Panc1 (cell line): ENCODE results near the gene LEKR1. TPM values are rescaled to one million over a fixed set of nuclear protein-coding genes. Genes with fewer than 3 reads are reported as not detected.

Experiments
- ATAC-seq: fragments of 200-7000 bp; cut with Tn5 transposase; 2 replicates; pipeline ENCODE4 v1.9.1; 2020; ENCODE audit warnings: mild to moderate bottlenecking, moderate library complexity
- BruUV-seq: library from RNA; stranded (reverse); fragments of 400-500 nt; replicated peaks from 2 replicates; lab custom pipeline; 2021; lab: Mats Ljungman, UMichigan
- CTCF ChIA-PET: fragments of 300-600 bp; sonication (Branson Sonifier 250); formaldehyde crosslinking; loops from one replicate; lab custom pipeline; 2022; ENCODE audit warnings: antibody characterized with exemption; lab: Charles Lee
- POLR2A ChIA-PET: fragments of 300-600 bp; sonication (Branson Sonifier 250); formaldehyde crosslinking; loops from one replicate; lab custom pipeline; 2022; ENCODE audit warnings: antibody characterized with exemption; lab: Charles Lee
- DNase-seq: peaks from one replicate; pipeline ENCODE4 v3.0.0-alpha.2; 2010; ENCODE audit warnings: low read depth, low spot score
- H3K27ac ChIP-seq: 2 replicates; pipeline ENCODE4 v1.5.1; 2011; ENCODE audit warnings: mild to moderate bottlenecking, low read length, inconsistent platforms
- H3K27me3 ChIP-seq: fragments of 200-500 bp; sonication (Bioruptor generic); 2 replicates; pipeline ENCODE4 v1.6.0; 2014; ENCODE audit warnings: low read length, inconsistent platforms; ENCODE audit not compliant: control insufficient read depth, insufficient read depth
- H3K36me3 ChIP-seq: fragments of 200-500 bp; sonication (Bioruptor generic); 2 replicates; pipeline ENCODE4 v1.5.1; 2014; ENCODE audit warnings: inconsistent platforms, mild to moderate bottlenecking, low read length, moderate library complexity; ENCODE audit not compliant: control insufficient read depth, insufficient read depth
- H3K4me1 ChIP-seq: 2 replicates; pipeline ENCODE4 v1.5.1; 2011; ENCODE audit warnings: inconsistent platforms, mild to moderate bottlenecking, low read length, moderate library complexity; ENCODE audit not compliant: control insufficient read depth, insufficient read depth
- H3K4me3 ChIP-seq, 2 experiments: 2 replicates each; pipeline ENCODE4 v1.5.1; 2011 to 2012; ENCODE audit warnings: low read depth in 2 of 2, low read length in 2 of 2, mild to moderate bottlenecking in 2 of 2, inconsistent platforms in 1 of 2, moderate library complexity in 1 of 2
- H3K9me3 ChIP-seq: fragments of 200-500 bp; sonication (Bioruptor generic); 2 replicates; pipeline ENCODE4 v1.5.1; 2014; ENCODE audit warnings: low read depth, mild to moderate bottlenecking, inconsistent platforms, low read length, moderate library complexity; ENCODE audit not compliant: control insufficient read depth, insufficient read depth
- POLR2AphosphoS5 ChIP-seq: IDR thresholded peaks from 2 replicates; pipeline ENCODE4 v1.6.1; 2012; ENCODE audit warnings: mild to moderate bottlenecking, low read depth, low read length, moderate library complexity
- SIN3A ChIP-seq: IDR thresholded peaks from 2 replicates; pipeline ENCODE4 v1.6.1; 2012; ENCODE audit warnings: low read depth, mild to moderate bottlenecking, low read length, moderate library complexity, borderline replicate concordance; ENCODE audit not compliant: insufficient read depth
- TCF7L2 ChIP-seq: IDR thresholded peaks from 2 replicates; pipeline ENCODE4 v1.6.1; 2011; ENCODE audit warnings: mild to moderate bottlenecking, low read depth, low read length, inconsistent platforms
- in situ Hi-C: cut with HindIII; loops from 2 replicates; pipeline ENCODE4 v1.10.0; 2016; ENCODE audit warnings: low sequenced_read_pairs, low pct_unique_long_range_greater_than_20kb
- intact Hi-C: fragments of 100-400 bp; cut with micrococcal nuclease; formaldehyde crosslinking; loops from one replicate; pipeline ENCODE4 v1.10.0; 2022; ENCODE audit not compliant: unreplicated experiment
- total RNA-seq: library from RNA; stranded (reverse); gene quantifications from one replicate; pipeline ENCODE4 v1.2.1, GENCODE V29; 2021; ENCODE audit not compliant: unreplicated experiment
- TF ChIP-seq, protein P1 (sequence below): fragments of 450-650 bp; IDR thresholded peaks from 2 replicates; pipeline ENCODE4 v1.5.1; 2017; ENCODE audit warnings: mild to moderate bottlenecking
- TF ChIP-seq, protein P2 (sequence below), 2 experiments: IDR thresholded peaks; 2 replicates each; pipeline ENCODE4 v1.6.1; 2011 to 2012; ENCODE audit warnings: low read depth in 2 of 2, control low read depth in 1 of 2, low read length in 1 of 2, mild to moderate bottlenecking in 1 of 2, moderate library complexity in 1 of 2; ENCODE audit not compliant: insufficient read depth in 1 of 2

The LEKR1 gene
- total RNA-seq, 1 experiment from 2014 or later = not detected

DNA sequence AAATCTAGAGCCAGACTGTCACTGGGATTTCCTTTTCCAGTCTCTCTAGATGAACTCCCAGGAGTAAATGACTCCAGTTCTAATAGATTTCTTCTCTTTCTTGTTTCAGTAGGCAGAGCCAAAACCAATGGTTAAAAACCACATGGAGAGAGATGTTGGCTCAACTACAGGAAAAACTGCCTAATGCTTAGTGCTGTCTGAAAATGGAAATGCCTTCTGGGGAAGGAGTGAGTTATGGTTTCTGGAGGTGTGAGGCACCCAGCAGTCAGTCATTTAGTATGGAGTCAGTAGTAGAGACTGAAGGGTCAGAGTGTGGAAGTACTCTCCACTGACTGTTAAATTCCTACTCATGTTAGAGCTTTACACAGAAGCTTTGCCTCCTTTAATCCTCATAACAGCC lies 197.1 kb downstream of the LEKR1 start:
- DNase-seq (no peak), ATAC-seq (no peak)
- no peak overlapping the region for H3K4me3 ChIP-seq
- BruUV-seq = no TSS peak
- no peaks in the 10 kb centered on the region for H3K4me1 ChIP-seq
- H3K9me3 ChIP-seq = no peaks in the 10 kb centered on the region
- ChIA-PET CTCF (no interaction called here), POLR2A (no interaction called here)
- intact Hi-C loops = no loop called here
- H3K27me3 ChIP-seq = no peaks in the 10 kb centered on the region
- H3K27ac ChIP-seq = no peak overlapping the region
- in situ Hi-C loops = no loop called here
- no peak for TF ChIP-seq POLR2AphosphoS5
- TF ChIP-seq, protein P1, sequence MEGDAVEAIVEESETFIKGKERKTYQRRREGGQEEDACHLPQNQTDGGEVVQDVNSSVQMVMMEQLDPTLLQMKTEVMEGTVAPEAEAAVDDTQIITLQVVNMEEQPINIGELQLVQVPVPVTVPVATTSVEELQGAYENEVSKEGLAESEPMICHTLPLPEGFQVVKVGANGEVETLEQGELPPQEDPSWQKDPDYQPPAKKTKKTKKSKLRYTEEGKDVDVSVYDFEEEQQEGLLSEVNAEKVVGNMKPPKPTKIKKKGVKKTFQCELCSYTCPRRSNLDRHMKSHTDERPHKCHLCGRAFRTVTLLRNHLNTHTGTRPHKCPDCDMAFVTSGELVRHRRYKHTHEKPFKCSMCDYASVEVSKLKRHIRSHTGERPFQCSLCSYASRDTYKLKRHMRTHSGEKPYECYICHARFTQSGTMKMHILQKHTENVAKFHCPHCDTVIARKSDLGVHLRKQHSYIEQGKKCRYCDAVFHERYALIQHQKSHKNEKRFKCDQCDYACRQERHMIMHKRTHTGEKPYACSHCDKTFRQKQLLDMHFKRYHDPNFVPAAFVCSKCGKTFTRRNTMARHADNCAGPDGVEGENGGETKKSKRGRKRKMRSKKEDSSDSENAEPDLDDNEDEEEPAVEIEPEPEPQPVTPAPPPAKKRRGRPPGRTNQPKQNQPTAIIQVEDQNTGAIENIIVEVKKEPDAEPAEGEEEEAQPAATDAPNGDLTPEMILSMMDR = no peak
- TF ChIP-seq SIN3A = no peak
- TF ChIP-seq, protein P2, sequence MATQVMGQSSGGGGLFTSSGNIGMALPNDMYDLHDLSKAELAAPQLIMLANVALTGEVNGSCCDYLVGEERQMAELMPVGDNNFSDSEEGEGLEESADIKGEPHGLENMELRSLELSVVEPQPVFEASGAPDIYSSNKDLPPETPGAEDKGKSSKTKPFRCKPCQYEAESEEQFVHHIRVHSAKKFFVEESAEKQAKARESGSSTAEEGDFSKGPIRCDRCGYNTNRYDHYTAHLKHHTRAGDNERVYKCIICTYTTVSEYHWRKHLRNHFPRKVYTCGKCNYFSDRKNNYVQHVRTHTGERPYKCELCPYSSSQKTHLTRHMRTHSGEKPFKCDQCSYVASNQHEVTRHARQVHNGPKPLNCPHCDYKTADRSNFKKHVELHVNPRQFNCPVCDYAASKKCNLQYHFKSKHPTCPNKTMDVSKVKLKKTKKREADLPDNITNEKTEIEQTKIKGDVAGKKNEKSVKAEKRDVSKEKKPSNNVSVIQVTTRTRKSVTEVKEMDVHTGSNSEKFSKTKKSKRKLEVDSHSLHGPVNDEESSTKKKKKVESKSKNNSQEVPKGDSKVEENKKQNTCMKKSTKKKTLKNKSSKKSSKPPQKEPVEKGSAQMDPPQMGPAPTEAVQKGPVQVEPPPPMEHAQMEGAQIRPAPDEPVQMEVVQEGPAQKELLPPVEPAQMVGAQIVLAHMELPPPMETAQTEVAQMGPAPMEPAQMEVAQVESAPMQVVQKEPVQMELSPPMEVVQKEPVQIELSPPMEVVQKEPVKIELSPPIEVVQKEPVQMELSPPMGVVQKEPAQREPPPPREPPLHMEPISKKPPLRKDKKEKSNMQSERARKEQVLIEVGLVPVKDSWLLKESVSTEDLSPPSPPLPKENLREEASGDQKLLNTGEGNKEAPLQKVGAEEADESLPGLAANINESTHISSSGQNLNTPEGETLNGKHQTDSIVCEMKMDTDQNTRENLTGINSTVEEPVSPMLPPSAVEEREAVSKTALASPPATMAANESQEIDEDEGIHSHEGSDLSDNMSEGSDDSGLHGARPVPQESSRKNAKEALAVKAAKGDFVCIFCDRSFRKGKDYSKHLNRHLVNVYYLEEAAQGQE (IDR thresholded peaks at IDR 0.05; ENCODE audit: insufficient read depth in 1 of 2, low read depth in 2 of 2, low read length in 1 of 2) = no peak
- no peak for TF ChIP-seq TCF7L2
- no peaks in the 10 kb centered on the region for H3K36me3 ChIP-seq

DNA sequence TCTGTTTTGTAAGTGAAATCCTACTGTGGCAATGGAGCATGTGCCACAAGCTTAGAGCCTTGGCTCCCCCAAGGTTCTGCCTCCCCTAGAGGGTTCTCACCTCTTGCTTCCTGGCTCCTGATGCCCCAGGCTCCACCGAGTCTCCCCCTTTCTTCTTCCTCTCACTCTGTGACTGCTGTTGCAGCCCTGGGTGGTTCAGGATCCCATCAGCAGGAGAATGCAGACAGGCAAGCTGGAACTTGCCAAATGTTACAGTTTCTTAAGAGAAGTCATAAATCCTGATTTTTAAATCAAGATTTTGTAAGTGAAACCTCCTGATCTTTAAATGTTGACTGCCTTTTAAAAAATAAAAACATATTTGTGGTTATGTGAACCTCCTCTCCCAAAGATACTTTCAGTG lies 199.9 kb downstream of the LEKR1 start:
- no peak for DNase-seq
- intact Hi-C loops = no loop called here
- Histone ChIP-seq H3K36me3 (no peaks in the 10 kb centered on the region), H3K9me3 (no peaks in the 10 kb centered on the region), H3K4me3 (no peak overlapping the region), H3K27ac (no peak overlapping the region), H3K27me3 (no peaks in the 10 kb centered on the region), H3K4me1 (no peaks in the 10 kb centered on the region)
- no peak for TF ChIP-seq SIN3A
- TF ChIP-seq, protein P1 = no peak
- in situ Hi-C loops = no loop called here
- no TSS peak for BruUV-seq
- ChIA-PET CTCF (no interaction called here), POLR2A (no interaction called here)
- no peak for ATAC-seq
